Dedifferentiated amniotic fluid mesenchymal stem cell (primary cell): ENCODE measurements around the gene MUC5B.

Experiments used
- DNase-seq: peaks from one replicate; pipeline ENCODE4 v3.0.0-alpha.2; 2016; ENCODE audit errors: extremely low spot score

The MUC5B gene

DNA sequence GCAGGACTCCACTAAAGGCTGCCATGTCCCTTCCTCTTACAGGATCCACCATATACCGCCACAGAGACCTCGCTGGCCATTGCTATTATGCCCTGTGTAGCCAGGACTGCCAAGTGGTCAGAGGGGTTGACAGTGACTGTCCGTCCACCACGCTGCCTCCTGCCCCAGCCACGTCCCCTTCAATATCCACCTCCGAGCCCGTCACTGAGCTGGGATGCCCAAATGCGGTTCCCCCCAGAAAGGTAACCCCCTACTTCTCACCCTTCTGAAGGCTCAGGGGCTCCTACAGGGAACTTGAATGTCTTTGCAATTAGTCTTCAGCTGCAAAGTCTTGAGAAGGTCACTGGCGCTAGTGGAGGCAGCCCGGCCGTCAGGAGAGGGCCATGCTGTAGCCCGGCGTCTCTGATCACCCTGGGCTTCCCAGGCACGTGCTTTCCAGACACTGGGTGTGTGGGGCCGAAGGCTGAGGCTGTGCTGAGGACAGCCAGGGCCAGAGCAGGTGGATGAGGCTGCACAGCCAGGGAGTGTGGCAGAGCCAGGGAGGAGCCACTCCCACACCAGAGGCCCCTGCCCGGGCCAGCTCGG lies 30.0 kb upstream of the MUC5B start:
- DNase-seq = no peak

DNA sequence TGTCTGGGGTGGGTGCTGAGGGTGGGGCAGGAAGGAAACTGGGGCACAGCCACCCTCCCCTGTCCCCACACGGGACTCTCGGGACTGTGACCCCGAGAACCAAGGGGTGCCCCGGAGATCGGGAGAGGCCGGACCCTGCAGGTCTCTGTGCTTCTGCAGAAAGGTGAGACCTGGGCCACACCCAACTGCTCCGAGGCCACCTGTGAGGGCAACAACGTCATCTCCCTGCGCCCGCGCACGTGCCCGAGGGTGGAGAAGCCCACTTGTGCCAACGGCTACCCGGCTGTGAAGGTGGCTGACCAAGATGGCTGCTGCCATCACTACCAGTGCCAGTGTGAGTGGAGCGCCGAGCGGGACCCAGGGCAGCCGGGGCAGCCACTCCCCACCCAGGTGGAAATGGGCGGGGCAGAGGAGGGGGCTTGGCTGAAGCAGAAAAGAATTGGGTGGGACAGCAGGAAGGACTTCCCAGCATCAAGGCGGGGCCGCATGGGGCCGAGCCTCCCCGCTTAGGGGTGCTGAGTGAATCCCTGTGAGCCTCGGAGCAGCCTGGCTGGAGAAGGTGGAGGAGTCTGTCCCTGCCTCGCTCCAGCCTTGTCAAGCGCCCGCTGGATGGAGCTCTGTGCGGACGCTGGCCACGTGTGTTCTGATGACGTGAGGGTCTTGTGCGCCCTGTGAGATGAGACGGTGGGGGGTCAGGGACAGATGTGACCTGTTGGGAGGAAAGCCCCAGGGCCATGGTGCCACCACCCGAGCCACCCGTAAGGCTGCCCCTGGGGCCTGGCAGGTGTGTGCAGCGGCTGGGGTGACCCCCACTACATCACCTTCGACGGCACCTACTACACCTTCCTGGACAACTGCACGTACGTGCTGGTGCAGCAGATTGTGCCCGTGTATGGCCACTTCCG lies 29.3 kb upstream of the MUC5B start:
- DNase-seq = no peak

DNA sequence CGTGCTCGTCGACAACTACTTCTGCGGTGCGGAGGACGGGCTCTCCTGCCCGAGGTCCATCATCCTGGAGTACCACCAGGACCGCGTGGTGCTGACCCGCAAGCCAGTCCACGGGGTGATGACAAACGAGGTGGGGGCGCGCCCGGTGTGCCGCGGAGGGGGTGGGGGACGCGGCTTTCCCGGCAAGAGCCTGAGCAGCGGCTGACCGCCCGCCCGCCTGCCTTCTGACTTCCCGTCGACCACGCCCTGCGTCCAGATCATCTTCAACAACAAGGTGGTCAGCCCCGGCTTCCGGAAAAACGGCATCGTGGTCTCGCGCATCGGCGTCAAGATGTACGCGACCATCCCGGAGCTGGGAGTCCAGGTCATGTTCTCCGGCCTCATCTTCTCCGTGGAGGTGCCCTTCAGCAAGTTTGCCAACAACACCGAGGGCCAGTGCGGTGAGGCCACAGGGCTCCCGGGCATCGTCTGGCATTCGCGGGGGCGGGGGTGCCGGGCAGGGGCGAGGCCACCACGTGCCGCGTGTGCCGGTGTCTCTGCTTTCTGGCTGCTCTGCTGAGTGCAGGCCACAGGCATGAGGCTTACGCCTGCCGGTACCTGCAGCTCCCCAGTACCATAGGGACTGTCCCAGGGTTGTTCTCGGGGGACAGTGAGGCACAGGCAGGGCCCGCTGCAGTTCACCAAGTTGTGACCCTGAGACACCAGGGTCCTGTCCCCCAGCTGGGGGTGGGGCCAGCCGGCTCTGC lies 28.5 kb upstream of the MUC5B start:
- DNase-seq = no peak

GRCh38 chr11:1194977-1195681 lies 27.7 kb upstream of the MUC5B start:
- DNase-seq = no peak

DNA sequence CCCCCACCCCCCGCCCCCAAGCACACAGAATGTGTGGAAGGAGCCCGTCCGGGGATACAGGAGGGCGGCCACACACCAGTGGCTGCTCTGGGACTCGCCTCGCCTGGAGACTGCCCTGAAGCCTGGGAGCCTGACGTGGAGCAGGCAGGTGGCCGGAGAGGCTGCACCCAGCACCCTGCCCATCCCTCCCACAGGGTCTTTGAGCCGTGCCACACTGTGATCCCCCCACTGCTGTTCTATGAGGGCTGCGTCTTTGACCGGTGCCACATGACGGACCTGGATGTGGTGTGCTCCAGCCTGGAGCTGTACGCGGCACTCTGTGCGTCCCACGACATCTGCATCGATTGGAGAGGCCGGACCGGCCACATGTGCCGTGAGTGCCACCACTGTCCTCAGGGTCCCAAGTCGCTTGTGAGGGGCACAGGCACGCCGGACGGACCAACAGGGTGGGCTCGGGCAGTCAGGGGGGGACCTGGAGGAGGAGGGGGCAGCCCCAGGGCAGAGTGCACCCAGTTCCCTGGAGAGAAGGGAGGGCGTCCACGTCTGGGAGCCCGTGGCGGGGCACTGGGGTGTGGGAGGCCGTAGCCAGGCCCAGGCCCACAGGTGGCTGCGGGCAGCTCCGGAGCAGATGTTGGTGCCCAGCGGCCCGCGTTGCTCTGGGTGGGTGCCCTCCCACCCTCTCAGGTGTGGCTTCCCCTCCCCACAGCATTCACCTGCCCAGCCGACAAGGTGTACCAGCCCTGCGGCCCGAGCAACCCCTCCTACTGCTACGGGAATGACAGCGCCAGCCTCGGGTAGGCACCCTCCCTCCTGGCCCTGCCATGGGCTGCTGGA lies 27.0 kb upstream of the MUC5B start:
- DNase-seq = no peak

DNA sequence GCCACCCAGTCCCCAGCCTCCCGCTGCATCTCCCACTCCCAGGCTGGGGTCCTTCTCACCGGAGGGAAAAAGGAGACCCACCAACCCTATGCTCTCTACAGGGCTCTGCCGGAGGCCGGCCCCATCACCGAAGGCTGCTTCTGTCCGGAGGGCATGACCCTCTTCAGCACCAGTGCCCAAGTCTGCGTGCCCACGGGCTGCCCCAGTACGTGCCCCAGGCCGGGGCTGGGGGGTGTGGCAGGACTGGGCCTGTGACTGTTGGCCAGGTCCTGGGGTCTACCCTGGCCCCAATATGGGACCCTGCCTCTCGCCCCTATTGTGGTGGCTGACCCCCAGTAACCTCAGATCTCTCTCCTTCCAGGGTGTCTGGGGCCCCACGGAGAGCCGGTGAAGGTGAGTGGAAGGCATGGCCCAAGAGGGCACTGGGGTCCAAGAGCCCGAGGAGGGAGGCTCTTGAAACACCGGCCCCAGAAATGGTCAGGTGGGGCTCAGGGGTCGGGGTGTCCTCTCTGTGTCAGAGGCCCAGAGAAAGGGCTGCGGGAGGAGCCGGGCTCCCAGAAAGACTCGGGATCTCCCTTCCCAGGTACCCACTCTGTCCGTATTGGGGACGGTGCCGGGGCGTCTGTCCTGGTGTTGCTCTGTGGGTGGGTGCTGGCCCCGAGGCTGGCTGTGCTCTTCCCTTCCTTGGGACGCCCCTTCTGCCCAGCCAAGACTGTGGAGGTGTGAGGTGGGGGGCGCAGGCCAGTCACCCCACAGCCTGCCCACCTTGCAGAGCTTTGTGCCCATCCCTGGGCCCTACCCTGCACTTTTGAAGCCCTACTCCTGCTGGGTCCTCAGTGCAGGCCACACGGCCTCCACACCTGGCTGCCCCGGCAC lies 26.1 kb upstream of the MUC5B start:
- DNase-seq = no peak

DNA sequence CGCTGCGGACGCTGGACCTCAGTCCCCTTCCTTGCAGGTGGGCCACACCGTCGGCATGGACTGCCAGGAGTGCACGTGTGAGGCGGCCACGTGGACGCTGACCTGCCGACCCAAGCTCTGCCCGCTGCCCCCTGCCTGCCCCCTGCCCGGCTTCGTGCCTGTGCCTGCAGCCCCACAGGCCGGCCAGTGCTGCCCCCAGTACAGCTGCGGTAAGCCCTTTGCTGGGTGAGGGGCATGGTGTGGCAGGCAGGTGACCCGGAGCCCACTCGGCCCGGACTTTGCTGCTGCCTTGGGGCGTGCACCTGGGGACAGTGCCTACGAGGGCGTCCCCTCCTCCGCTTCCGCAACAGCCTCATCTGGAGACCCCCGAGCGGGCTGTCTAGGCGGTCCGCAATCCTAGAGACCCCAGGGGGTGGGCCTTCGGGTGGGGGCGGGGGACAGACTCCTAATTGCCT lies 25.4 kb upstream of the MUC5B start:
- DNase-seq = no peak

DNA sequence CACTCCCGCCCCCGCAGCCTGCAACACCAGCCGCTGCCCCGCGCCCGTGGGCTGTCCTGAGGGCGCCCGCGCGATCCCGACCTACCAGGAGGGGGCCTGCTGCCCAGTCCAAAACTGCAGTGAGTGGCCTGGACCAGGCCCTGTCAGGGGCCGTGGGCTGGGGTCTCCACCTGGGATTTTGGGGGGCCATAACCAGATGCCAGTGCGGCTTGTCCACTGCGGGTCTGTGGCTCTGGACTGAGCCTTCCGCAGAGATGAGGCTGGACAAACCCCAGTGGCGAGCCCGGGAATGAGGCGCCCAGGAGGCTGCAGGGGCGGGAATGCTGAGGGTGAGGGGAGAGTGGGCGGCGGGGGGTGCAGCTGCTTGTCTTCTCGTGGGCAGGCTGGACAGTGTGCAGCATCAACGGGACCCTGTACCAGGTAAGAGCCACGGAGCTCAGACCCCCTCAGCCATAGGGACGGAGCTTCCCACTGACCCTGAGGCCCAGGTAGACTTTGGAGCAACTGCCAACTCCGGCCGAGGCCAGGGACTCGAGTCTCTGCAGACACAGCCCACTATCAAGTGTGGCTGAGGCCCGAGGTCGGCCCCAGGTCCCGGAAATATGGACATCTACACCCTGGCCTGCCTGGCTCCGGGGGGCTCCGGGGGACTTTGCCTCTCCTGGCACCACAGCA lies 24.8 kb upstream of the MUC5B start:
- DNase-seq = no peak

DNA sequence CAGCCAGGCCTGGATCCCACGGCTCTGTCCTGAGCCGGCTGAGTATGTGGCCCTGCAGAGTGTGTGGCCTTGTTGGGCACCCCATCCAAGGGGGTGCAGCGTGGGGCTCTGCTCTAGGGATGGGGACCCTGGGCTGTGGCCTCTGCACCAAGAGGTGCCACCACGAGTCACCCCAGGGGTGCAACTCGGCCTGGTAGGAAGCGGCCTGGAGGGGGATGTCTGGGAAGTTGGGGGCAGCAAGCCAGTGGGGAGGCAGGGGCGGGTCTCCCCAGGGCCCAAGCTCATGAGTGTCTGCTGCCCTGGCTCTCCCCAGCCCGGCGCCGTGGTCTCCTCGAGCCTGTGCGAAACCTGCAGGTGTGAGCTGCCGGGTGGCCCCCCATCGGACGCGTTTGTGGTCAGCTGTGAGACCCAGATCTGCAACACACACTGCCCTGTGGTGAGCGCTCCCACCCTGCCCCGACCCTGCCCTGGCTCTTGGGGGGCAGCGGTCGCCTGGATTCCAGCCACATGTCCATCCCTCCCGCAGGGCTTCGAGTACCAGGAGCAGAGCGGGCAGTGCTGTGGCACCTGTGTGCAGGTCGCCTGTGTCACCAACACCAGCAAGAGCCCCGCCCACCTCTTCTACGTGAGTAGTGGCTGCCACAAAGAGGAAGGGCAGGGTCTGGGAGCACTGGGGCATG lies 24.2 kb upstream of the MUC5B start:
- no peak for DNase-seq

DNA sequence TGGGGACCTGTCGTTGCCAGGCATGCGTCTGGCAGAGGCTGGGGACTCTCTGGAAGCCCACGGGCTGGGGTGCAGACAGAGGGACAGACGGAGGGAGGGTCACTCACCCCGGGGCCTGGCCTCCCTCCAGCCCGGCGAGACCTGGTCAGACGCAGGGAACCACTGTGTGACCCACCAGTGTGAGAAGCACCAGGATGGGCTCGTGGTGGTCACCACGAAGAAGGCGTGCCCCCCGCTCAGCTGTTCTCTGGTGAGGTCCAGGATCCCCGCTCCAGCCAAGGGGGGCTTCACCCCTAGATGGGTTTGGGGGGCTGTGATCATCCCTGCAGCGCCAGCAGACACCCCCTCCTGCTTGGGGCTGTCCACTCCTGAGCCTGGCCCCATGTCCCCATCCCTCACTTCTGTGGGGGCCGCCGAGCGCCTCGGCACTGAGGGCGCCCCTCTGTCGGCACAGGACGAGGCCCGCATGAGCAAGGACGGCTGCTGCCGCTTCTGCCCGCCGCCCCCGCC lies 23.6 kb upstream of the MUC5B start:
- no peak for DNase-seq

- no peak for DNase-seq
Observed at GRCh38 chr11:1199751-1200610, 22.9 kb upstream of the MUC5B start.

- no peak for DNase-seq
Observed at GRCh38 chr11:1200611-1201191, 22.2 kb upstream of the MUC5B start.

DNA sequence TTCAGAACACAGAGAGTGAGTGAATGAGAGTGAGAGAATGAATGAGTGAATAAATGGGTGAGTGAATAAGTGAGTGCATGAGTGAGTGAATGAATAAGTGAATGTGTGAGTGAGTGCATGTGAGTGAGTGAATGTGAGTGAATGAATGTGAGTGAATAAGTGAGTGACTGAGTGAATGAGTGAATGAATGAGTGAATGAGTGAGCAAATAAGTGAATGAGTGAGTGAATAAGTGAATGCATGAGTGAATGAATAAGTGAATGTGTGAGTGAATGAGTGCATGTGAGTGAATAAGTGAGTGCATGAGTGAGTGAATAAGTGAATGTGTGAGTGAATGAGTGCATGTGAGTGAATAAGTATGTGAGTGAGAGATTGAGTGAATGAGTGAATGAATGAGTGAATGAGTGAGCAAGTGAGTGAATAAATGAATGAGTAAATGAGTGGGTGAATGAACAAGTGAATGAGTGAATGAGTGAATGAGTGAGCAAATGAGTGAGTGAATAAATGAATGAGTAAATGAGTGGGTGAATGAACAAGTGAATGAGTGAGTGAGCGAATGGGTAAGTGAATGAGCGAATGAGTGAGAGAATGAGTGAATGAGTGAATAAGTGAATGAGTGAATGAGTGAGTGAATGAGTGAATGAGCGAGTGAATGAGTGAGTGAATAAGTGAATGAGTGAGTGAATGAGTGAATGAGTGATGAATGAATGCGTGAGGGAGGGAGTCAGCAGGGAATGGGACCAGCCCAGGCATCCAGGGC lies 21.3 kb upstream of the MUC5B start:
- DNase-seq = no peak

DNA sequence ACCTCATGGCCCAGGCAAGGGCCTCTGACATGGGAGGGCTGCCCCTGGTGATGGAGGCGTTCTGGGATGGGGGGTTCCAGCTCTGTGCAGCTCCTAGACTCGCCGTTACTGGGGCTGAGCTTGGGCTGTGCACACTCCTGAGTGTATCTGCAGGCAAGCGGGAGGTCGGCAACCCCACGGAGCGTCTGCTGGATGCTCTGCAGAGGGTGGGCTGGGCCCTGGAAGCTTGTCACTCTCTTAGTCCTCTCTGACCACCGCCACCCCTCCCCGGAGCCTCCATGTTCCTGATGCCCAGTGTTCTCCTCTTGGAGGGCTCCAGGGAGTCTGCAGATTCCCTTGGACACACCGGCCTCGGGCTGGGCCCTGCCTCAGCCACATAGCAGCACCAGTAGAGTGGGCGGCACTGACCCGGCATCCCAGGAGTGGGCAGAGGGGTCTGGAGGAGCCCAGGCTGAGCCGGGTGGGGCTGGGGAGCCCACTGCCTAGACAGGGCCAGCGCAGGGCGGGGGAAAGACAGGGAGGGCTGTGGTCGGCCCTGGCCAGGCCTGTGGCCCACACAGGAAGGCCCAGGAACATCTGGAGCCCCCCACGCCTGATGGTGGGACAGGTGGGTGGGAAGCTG lies 20.6 kb upstream of the MUC5B start:
- DNase-seq = no peak

DNA sequence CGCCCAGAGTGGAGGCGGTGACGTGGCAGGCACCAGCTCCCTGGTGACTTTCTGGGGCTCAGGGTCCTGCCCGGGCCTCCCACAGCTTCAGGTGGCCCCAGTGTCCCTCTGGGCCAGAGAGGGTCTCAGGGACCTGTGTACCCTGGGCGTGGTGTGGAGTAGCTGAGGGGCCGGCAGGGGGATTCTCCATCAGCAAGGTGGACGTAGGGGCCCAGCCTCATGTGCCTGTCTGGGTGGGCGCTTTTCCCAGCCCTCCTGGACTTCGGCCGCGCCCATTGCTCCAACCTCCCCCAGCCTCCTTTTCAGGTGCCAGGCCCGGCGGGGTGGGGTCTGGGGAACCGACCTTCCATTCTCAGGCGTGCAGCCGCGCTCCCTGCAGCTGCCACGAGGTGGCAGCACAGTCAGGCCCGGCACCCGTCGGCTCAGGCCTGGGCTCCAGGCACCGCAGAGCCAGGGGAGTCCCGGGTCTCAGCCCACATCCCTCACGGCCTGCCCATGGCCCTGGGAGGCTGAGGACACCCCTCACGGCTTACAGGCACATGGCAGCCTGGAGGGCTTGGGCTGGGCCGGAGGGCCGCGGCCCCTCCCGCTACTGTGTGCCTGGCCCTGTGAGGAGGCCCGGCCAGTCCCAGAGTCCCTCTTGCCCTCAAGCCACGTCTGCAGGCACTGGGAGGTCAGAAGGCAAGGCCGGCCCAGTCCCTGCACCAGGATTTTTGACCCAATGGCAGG lies 19.9 kb upstream of the MUC5B start:
- DNase-seq = no peak
